Measurements from ENCODE around the gene HYAL1. TPM values are rescaled to one million over a fixed set of nuclear protein-coding genes. Genes with fewer than 3 reads are reported as not detected.
A peak's percentile ranks its signal among the peaks of the same experiment; 100 is the strongest.

The HYAL1 gene
- total and polyA plus RNA-seq, 9 donors: 1.8 to 9.3 (median 3.5) TPM

GRCh38 chr3:50340147-50340447 lies 36.7 kb upstream of the HYAL1 start:
- H3K36me3 ChIP-seq: no peaks in the 10 kb centered on the region
- no peak for TF ChIP-seq EP300 (IDR thresholded peaks at IDR 0.05)
- no peak for TF ChIP-seq POLR2A (IDR thresholded peaks at IDR 0.05)
- TF ChIP-seq, protein P1, sequence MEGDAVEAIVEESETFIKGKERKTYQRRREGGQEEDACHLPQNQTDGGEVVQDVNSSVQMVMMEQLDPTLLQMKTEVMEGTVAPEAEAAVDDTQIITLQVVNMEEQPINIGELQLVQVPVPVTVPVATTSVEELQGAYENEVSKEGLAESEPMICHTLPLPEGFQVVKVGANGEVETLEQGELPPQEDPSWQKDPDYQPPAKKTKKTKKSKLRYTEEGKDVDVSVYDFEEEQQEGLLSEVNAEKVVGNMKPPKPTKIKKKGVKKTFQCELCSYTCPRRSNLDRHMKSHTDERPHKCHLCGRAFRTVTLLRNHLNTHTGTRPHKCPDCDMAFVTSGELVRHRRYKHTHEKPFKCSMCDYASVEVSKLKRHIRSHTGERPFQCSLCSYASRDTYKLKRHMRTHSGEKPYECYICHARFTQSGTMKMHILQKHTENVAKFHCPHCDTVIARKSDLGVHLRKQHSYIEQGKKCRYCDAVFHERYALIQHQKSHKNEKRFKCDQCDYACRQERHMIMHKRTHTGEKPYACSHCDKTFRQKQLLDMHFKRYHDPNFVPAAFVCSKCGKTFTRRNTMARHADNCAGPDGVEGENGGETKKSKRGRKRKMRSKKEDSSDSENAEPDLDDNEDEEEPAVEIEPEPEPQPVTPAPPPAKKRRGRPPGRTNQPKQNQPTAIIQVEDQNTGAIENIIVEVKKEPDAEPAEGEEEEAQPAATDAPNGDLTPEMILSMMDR (IDR thresholded peaks at IDR 0.05): no peak
- peaks cover 13% of the 10 kb centered on the region for H3K4me1 ChIP-seq (ENCODE audit: insufficient read depth)
- intact Hi-C loops (cut with DNase I): no loop called here
- no peak for DNase-seq
- H3K9me3 ChIP-seq: no peaks in the 10 kb centered on the region
- peak overlapping the region; percentile 56 for H3K4me3 ChIP-seq
- peak overlapping the region in 1 of 2 donors; percentile 21 for H3K27ac ChIP-seq
- H3K27me3 ChIP-seq: no peaks in the 10 kb centered on the region
- 7 to 19% (median 18%) methylated on average over 9 of the region's 9 CpGs for whole genome bisulfite sequencing, 3 donors

DNA sequence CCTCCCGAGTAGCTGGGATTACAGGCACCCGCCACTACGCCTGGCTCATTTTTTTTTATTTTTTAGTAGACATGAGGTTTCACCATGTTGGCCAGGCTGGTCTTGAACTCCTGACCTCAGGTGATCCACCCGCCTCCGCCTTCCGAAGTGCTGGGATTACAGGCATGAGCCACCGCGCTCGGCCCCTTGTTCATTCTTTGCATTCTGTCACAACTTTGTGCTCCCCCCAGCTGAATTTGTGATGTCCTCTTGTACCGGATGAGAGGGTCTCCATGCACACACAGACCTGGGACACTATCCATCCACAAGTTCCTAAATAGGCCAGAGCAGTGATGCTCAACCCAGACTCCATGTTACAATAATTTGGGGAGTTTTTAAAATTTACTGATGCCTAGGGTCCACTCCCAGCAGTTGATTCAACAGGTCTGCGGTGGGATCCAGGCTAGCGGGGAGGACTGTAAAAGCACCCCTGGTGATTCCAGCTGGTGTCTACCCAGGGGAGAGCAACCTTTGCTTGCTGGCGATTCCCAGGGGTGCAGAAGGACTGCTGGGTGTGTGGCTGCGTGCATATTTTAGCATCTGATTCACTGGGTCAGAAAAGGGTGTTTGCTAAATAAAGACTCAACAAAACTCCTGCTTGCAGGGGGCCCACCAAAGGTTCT lies 36.2 kb upstream of the HYAL1 start:
- intact Hi-C loops (cut with DNase I): no loop called here
- Histone ChIP-seq H3K27me3 (no peaks in the 10 kb centered on the region), H3K4me3 (peak overlapping the region; percentile 56), H3K36me3 (no peaks in the 10 kb centered on the region), H3K27ac (peak overlapping the region in 1 of 2 donors; percentile 21), H3K4me1 (ENCODE audit: insufficient read depth) (peaks cover 13% of the 10 kb centered on the region), H3K9me3 (no peaks in the 10 kb centered on the region)
- TF ChIP-seq EP300 (IDR thresholded peaks at IDR 0.05): no peak
- TF ChIP-seq POLR2A (IDR thresholded peaks at IDR 0.05): no peak
- TF ChIP-seq, protein P1 (IDR thresholded peaks at IDR 0.05): no peak
- 81 to 86% (median 82%) methylated on average over 14 of the region's 14 CpGs for WGBS, 3 donors
- DNase-seq: peak in 1 of 5 donors; percentile 42

DNA sequence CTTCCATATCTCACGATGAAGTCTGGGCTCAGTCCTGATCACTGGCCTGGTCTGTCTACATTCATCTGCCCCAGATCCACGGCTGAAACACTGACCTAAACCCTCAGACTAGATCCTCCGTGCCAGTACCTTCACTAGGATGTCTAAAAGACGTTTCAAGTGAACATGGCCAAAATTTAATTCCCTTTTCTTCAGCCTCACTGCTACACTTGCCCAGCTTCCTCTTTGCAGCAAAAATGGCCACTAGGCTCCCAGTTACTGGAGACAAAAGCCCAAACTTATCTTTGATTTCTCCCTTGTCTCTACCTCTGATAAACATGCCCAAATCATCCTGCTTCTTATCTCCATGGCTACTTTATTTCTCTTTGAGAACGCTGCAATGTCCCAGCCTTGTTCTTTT lies 35.6 kb upstream of the HYAL1 start:
- no peaks in the 10 kb centered on the region for H3K9me3 ChIP-seq
- no peaks in the 10 kb centered on the region for H3K36me3 ChIP-seq
- H3K27me3 ChIP-seq: no peaks in the 10 kb centered on the region
- H3K4me3 ChIP-seq: no peak overlapping the region
- 74 to 77% (median 75%) methylated on average over 5 of the region's 5 CpGs for WGBS, 3 donors
- no peak for DNase-seq
- intact Hi-C loops (cut with DNase I): no loop called here
- H3K4me1 ChIP-seq (ENCODE audit: insufficient read depth): peaks cover 14% of the 10 kb centered on the region
- TF ChIP-seq, protein P1 (IDR thresholded peaks at IDR 0.05): no peak
- no peak for TF ChIP-seq POLR2A (IDR thresholded peaks at IDR 0.05)
- TF ChIP-seq EP300 (IDR thresholded peaks at IDR 0.05): no peak
- H3K27ac ChIP-seq: no peak overlapping the region

- Histone ChIP-seq H3K4me1 (ENCODE audit: insufficient read depth) (peaks cover 16% of the 10 kb centered on the region), H3K36me3 (no peaks in the 10 kb centered on the region), H3K4me3 (peak overlapping the region; percentile 82), H3K27me3 (no peaks in the 10 kb centered on the region), H3K9me3 (no peaks in the 10 kb centered on the region), H3K27ac (peak overlapping the region; percentile 91 to 93)
- WGBS, 3 donors: 0% methylated on average over 42 to 79 of the region's 79 CpGs
- intact Hi-C loops (cut with DNase I): no loop called here
- peak; percentile 73 for TF ChIP-seq EP300 (IDR thresholded peaks at IDR 0.05)
- peak; percentile 84 for TF ChIP-seq POLR2A (IDR thresholded peaks at IDR 0.05)
- TF ChIP-seq, protein P1 (IDR thresholded peaks at IDR 0.05): peak in 1 of 3 donors; percentile 41
- DNase-seq: peak; percentile 99
Observed at GRCh38 chr3:50337175-50337861, 33.9 kb upstream of the HYAL1 start.
